GM12872 (cell line): ENCODE data around the gene AIFM2.

Experiments used
- CTCF ChIP-seq: IDR thresholded peaks from 3 replicates; pipeline ENCODE4 v1.5.1; 2011; ENCODE audit warnings: low read depth, mild to moderate bottlenecking, low read length, moderate library complexity; ENCODE audit not compliant: insufficient read depth

AIFM2 gene

GRCh38 chr10:70135684-70136083 is 3.1 kb upstream of the AIFM2 start:
- TF ChIP-seq CTCF = no peak

- no peak for TF ChIP-seq CTCF
Observed at GRCh38 chr10:70135046-70135445, 2.4 kb upstream of the AIFM2 start.

GRCh38 chr10:70131560-70131937 is 1.1 kb downstream of the AIFM2 start:
- TF ChIP-seq CTCF = no peak

- TF ChIP-seq CTCF = no peak
Observed at GRCh38 chr10:70130878-70131559, 1.6 kb downstream of the AIFM2 start.

GRCh38 chr10:70126700-70127395 is 5.8 kb downstream of the AIFM2 start:
- TF ChIP-seq CTCF = no peak

- no peak for TF ChIP-seq CTCF
Observed at GRCh38 chr10:70125918-70126552, 6.6 kb downstream of the AIFM2 start.

GRCh38 chr10:70124918-70125317 is 7.7 kb downstream of the AIFM2 start:
- TF ChIP-seq CTCF = no peak
